GM23338 (cell line): Measurements from ENCODE around the gene ZNF83. TPM values are rescaled to one million over a fixed set of nuclear protein-coding genes. Genes with fewer than 3 reads are reported as not detected.
"Not testable (repeated sequence)": the region's sequence is repeated elsewhere in the genome, so short reads cannot be mapped to it uniquely, and the experiment has no call there.

Source experiments
- ATAC-seq: fragments of 200-7000 bp; cut with Tn5 transposase; 3 replicates; pipeline ENCODE4 v1.9.1; 2020
- DNase-seq: peaks from one replicate; pipeline ENCODE4 v3.0.0-alpha.2; 2015; ENCODE audit warnings: low spot score
- H2AFZ ChIP-seq: fragments of 200-600 bp; sonication (generic); 2 replicates; pipeline ENCODE4 v1.8.0; 2016; ENCODE audit warnings: antibody characterized with exemption, mild to moderate bottlenecking, moderate library complexity
- H3F3A ChIP-seq: fragments of 200-600 bp; sonication (generic); replicated peaks from 2 replicates; pipeline ENCODE4 v1.8.0; 2017; ENCODE audit warnings: antibody characterized with exemption, mixed run types, low read depth
- H3K27ac ChIP-seq: fragments of 200-600 bp; sonication (generic); 2 replicates; pipeline ENCODE4 v1.6.1; 2016; ENCODE audit warnings: low read depth
- H3K27me3 ChIP-seq: fragments of 200-600 bp; sonication (generic); 2 replicates; pipeline ENCODE4 v1.8.0; 2016; ENCODE audit warnings: mild to moderate bottlenecking, mixed run types, moderate library complexity; ENCODE audit not compliant: insufficient read depth
- H3K36me3 ChIP-seq: fragments of 200-600 bp; sonication (generic); 2 replicates; pipeline ENCODE4 v1.8.0; 2016; ENCODE audit warnings: mild to moderate bottlenecking; ENCODE audit not compliant: insufficient read depth
- H3K4me1 ChIP-seq: fragments of 200-600 bp; sonication (generic); 2 replicates; pipeline ENCODE4 v1.8.0; 2016; ENCODE audit warnings: mild to moderate bottlenecking, moderate library complexity; ENCODE audit not compliant: insufficient read depth
- H3K4me2 ChIP-seq: fragments of 200-600 bp; sonication (generic); 2 replicates; pipeline ENCODE4 v1.7.1; 2017; ENCODE audit warnings: mixed run types
- H3K4me3 ChIP-seq: fragments of 200-600 bp; sonication (generic); 2 replicates; pipeline ENCODE4 v1.6.1; 2016; ENCODE audit warnings: mixed run types
- H3K79me2 ChIP-seq: fragments of 200-600 bp; sonication (generic); replicated peaks from 2 replicates; pipeline ENCODE4 v1.8.0; 2017; ENCODE audit warnings: mild to moderate bottlenecking; ENCODE audit not compliant: insufficient read depth
- H3K9me2 ChIP-seq: fragments of 200-600 bp; sonication (generic); 2 replicates; pipeline ENCODE4 v1.8.0; 2017; ENCODE audit not compliant: insufficient read depth
- H4K20me1 ChIP-seq: fragments of 200-600 bp; sonication (generic); replicated peaks from 2 replicates; pipeline ENCODE4 v1.8.0; 2017; ENCODE audit warnings: mild to moderate bottlenecking; ENCODE audit not compliant: insufficient read depth
- H3K27ac Mint-ChIP-seq: 2 replicates; pipeline ENCODE4 v1.8.0; 2020; ENCODE audit warnings: inconsistent platforms, mild to moderate bottlenecking, moderate library complexity, mixed read lengths
- H3K27me3 Mint-ChIP-seq: 3 replicates; pipeline ENCODE4 v1.8.0; 2022; ENCODE audit warnings: low read depth, mild to moderate bottlenecking, moderate library complexity, mixed read lengths, inconsistent platforms; ENCODE audit not compliant: insufficient read depth, poor library complexity
- H3K36me3 Mint-ChIP-seq: 3 replicates; pipeline ENCODE4 v1.8.0; 2021; ENCODE audit warnings: low read depth, mild to moderate bottlenecking, inconsistent platforms, moderate library complexity, mixed read lengths
- H3K4me1 Mint-ChIP-seq: 3 replicates; pipeline ENCODE4 v1.8.0; 2020; ENCODE audit warnings: mild to moderate bottlenecking, inconsistent platforms, mixed read lengths
- H3K4me3 Mint-ChIP-seq: 3 replicates; pipeline ENCODE4 v1.8.0; 2021; ENCODE audit warnings: moderate library complexity, mild to moderate bottlenecking, inconsistent platforms, mixed read lengths
- H3K9me3 Mint-ChIP-seq: 3 replicates; pipeline ENCODE4 v1.8.0; 2020; ENCODE audit warnings: moderate library complexity, mild to moderate bottlenecking, inconsistent platforms, mixed read lengths
- CTCF ChIP-seq, 2 experiments: fragments of 200-600 bp in 1 of 2; sonication (generic) in 1 of 2; conservative IDR thresholded peaks; 2 replicates each; pipeline versions ENCODE4 v1.5.1 to v1.6.1; 2016 to 2017; ENCODE audit warnings: antibody characterized with exemption in 2 of 2, low read depth in 2 of 2, mild to moderate bottlenecking in 2 of 2, moderate library complexity in 1 of 2
- ETS1 ChIP-seq: IDR thresholded peaks from 2 replicates; pipeline ENCODE4 v1.6.1; 2016; ENCODE audit warnings: antibody characterized with exemption
- EZH2phosphoT487 ChIP-seq: fragments of 200-600 bp; sonication (generic); IDR thresholded peaks from one replicate; pipeline ENCODE4 v1.8.1; 2018; ENCODE audit warnings: antibody characterized with exemption; ENCODE audit not compliant: unreplicated experiment
- JUNB ChIP-seq: IDR thresholded peaks from one replicate; pipeline ENCODE4 v1.6.1; 2016; ENCODE audit warnings: antibody characterized with exemption; ENCODE audit not compliant: unreplicated experiment
- NANOG ChIP-seq: IDR thresholded peaks from 2 replicates; pipeline ENCODE4 v1.6.1; 2016; ENCODE audit warnings: antibody characterized with exemption, borderline replicate concordance
- POLR2AphosphoS5 ChIP-seq: IDR thresholded peaks from 2 replicates; pipeline ENCODE4 v1.6.1; 2016; ENCODE audit warnings: antibody characterized with exemption, low read depth
- REST ChIP-seq: IDR thresholded peaks from one replicate; pipeline ENCODE4 v1.6.1; 2018; ENCODE audit warnings: antibody characterized with exemption; ENCODE audit not compliant: unreplicated experiment
- ZNF114 ChIP-seq: fragments of 250-450 bp; sonication (Bioruptor Pico); IDR thresholded peaks from 2 replicates; pipeline ENCODE4 v1.5.0; 2020; ENCODE audit warnings: mild to moderate bottlenecking, moderate library complexity
- ZNF331 ChIP-seq: fragments of 250-450 bp; sonication (Bioruptor Pico); IDR thresholded peaks from 2 replicates; pipeline ENCODE4 v1.5.0; 2020; ENCODE audit warnings: low read depth, mild to moderate bottlenecking, moderate library complexity
- ZNF462 ChIP-seq: fragments of 250-450 bp; sonication (Bioruptor Pico); IDR thresholded peaks from 2 replicates; pipeline ENCODE4 v1.5.0; 2020; ENCODE audit warnings: mild to moderate bottlenecking, moderate library complexity
- polyA plus RNA-seq: library from polyadenylated mRNA; unstranded; fragments of >200 nt; fragmentation: Nextera tagmentation; extraction: Ambion mirVana; gene quantifications from 2 replicates; pipeline ENCODE4 v1.2.1, GENCODE V29; 2016
- total RNA-seq: library from RNA; depleted of rRNA; stranded (reverse); fragments of >200 nt; shearing (Covaris generic); gene quantifications from 2 replicates; pipeline ENCODE4 v1.2.3, GENCODE V29; 2014

The ZNF83 gene
- total and polyA plus RNA-seq, 2 experiments from 2014 or later, result 16.2 to 25.0 TPM

GRCh38 chr19:52675239-52675638 lies 37.1 kb upstream of the ZNF83 start:
- H3K27ac Mint-ChIP-seq, H3K27me3 ChIP-seq, H3K4me2 ChIP-seq, H4K20me1 ChIP-seq, ATAC-seq, H3K4me1 ChIP-seq, H3K27ac ChIP-seq, H3K4me3 ChIP-seq, H3K4me1 Mint-ChIP-seq, H3K79me2 ChIP-seq, H3F3A ChIP-seq, H3K36me3 ChIP-seq, H3K4me3 Mint-ChIP-seq, H3K27me3 Mint-ChIP-seq, H3K9me2 ChIP-seq, H2AFZ ChIP-seq, DNase-seq: not testable (repeated sequence)
- Mint-ChIP-seq H3K36me3 (peaks cover 28% of the 10 kb centered on the region), H3K9me3 (peaks cover 30% of the 10 kb centered on the region)

GRCh38 chr19:52673014-52673413 lies 34.9 kb upstream of the ZNF83 start:
- peaks cover 8% of the 10 kb centered on the region for H3K4me1 ChIP-seq
- no peaks in the 10 kb centered on the region for H3K79me2 ChIP-seq
- Mint-ChIP-seq H3K4me3 (no peak overlapping the region), H3K27ac (no peak overlapping the region), H3K4me1 (peaks cover 11% of the 10 kb centered on the region), H3K27me3 (peaks cover 5% of the 10 kb centered on the region), H3K9me3 (peaks cover 30% of the 10 kb centered on the region), H3K36me3 (peaks cover 32% of the 10 kb centered on the region)
- peaks cover 3% of the 10 kb centered on the region; the same call in 1 of the 2 replicates for H3K9me2 ChIP-seq
- ATAC-seq, result no peak
- no peaks in the 10 kb centered on the region for H3K36me3 ChIP-seq
- H3F3A ChIP-seq, result no peaks in the 10 kb centered on the region
- no peak for DNase-seq
- H3K4me3 ChIP-seq, result no peak overlapping the region
- no peaks in the 10 kb centered on the region; the same call in 1 of the 2 replicates for H4K20me1 ChIP-seq
- no peak overlapping the region for H3K27ac ChIP-seq
- no peak overlapping the region for H2AFZ ChIP-seq
- H3K4me2 ChIP-seq, result no peak overlapping the region
- H3K27me3 ChIP-seq, result no peaks in the 10 kb centered on the region
- TF ChIP-seq ZNF331 (CRISPR knock-in tag), result no peak
- TF ChIP-seq JUNB, result no peak
- TF ChIP-seq ETS1, result no peak
- no peak for TF ChIP-seq CTCF (conservative IDR thresholded peaks at IDR 0.05; ENCODE audit: low read depth in 2 of 2)
- no peak for TF ChIP-seq NANOG
- no peak for TF ChIP-seq EZH2phosphoT487
- no peak for TF ChIP-seq ZNF462 (CRISPR knock-in tag)
- no peak for TF ChIP-seq POLR2AphosphoS5
- TF ChIP-seq REST, result no peak
- no peak for TF ChIP-seq ZNF114 (CRISPR knock-in tag)
